Thyroid gland (tissue), 4 donors: Measurements from ENCODE around the gene SNX11.

Source experiments
- POLR2A ChIP-seq, 2 donors: fragments of 450-650 bp; IDR thresholded peaks; one replicate each; pipeline ENCODE4 v1.6.1; 2017; ENCODE audit warnings: antibody characterized with exemption in 2 of 2, mild to moderate bottlenecking in 2 of 2, moderate library complexity in 1 of 2
- TF ChIP-seq, protein P1 (sequence below), 6 experiments: fragments of 200-600 bp in 3 of 6; fragments of 450-650 bp in 3 of 6; sonication (generic) in 3 of 6; IDR thresholded peaks; one replicate each; pipeline ENCODE4 v1.5.1; 2016 to 2019; ENCODE audit warnings: antibody characterized with exemption in 6 of 6, mild to moderate bottlenecking in 2 of 6, inconsistent platforms in 1 of 6, moderate library complexity in 1 of 6

DNA sequence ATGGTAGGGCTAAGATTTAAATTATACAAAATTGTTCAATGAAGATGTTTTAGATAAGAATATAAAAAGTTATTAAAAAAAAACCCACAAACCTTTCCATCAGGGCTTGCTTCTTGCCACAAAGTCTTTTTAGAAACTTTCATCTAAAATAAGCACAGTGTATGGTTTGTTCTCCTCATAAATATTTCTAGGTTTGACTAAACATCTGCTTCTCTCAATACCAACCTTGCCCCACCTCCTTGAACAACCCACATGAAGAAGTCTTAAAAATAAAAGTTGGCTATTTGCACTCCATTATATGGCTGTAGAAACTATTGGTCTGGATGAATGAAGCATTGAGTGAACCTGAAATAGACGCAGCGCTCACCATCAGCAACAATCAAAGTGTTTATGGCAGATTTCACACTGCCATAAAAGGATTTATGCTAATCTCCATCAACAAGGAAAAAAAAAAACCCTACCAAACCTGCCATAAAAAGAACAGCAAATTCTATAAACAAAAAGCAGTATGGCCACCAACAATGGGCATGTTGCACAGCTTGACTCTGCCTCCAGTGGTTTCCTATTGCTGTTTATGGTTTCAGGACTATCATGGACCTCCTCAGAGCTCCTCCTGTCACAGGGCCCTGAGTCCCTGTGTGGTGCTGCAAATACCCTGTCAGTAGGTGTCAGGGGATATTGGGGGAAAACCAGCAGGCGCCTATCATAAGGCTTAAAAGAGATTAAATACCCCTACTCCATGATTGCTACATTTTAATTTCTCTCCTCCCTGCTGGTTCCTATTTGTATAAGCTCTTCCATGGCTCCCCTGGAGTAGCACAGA, 37.6 kb downstream of the SNX11 start:
- no peak for TF ChIP-seq POLR2A (IDR thresholded peaks at IDR 0.05)
- TF ChIP-seq, protein P1, sequence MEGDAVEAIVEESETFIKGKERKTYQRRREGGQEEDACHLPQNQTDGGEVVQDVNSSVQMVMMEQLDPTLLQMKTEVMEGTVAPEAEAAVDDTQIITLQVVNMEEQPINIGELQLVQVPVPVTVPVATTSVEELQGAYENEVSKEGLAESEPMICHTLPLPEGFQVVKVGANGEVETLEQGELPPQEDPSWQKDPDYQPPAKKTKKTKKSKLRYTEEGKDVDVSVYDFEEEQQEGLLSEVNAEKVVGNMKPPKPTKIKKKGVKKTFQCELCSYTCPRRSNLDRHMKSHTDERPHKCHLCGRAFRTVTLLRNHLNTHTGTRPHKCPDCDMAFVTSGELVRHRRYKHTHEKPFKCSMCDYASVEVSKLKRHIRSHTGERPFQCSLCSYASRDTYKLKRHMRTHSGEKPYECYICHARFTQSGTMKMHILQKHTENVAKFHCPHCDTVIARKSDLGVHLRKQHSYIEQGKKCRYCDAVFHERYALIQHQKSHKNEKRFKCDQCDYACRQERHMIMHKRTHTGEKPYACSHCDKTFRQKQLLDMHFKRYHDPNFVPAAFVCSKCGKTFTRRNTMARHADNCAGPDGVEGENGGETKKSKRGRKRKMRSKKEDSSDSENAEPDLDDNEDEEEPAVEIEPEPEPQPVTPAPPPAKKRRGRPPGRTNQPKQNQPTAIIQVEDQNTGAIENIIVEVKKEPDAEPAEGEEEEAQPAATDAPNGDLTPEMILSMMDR (IDR thresholded peaks at IDR 0.05), result no peak
